PC-3 (cell line): Measurements from ENCODE around the gene GJC1. TPM values are rescaled to one million over a fixed set of nuclear protein-coding genes. Genes with fewer than 3 reads are reported as not detected.

Experiments
- ATAC-seq: fragments of 200-7000 bp; cut with Tn5 transposase; 2 replicates; pipeline ENCODE4 v1.9.1; 2020; ENCODE audit warnings: mild to moderate bottlenecking, moderate library complexity
- BruUV-seq: library from RNA; stranded (reverse); fragments of 400-500 nt; replicated peaks from 2 replicates; lab custom pipeline; 2021; lab: Mats Ljungman, UMichigan
- CTCF ChIA-PET: fragments of 300-600 bp; sonication (Branson Sonifier 250); formaldehyde crosslinking; loops from one replicate; lab custom pipeline; 2022; ENCODE audit warnings: antibody characterized with exemption; lab: Charles Lee
- POLR2A ChIA-PET: fragments of 300-600 bp; sonication (Branson Sonifier 250); formaldehyde crosslinking; loops from one replicate; lab custom pipeline; 2022; ENCODE audit warnings: antibody characterized with exemption; ENCODE audit not compliant: unreplicated experiment; lab: Charles Lee
- DNase-seq: peaks from one replicate; pipeline ENCODE4 v3.0.0-alpha.2; 2015
- H2AFZ ChIP-seq: fragments of 300-600 bp; sonication (generic); 2 replicates; pipeline ENCODE4 v1.6.0; 2016; ENCODE audit warnings: antibody characterized with exemption, low read length
- H3F3A ChIP-seq: fragments of 300-600 bp; sonication (generic); one replicate; pipeline ENCODE4 v1.6.0; 2017; ENCODE audit warnings: antibody characterized with exemption, low read length, control low read depth, mild to moderate bottlenecking; ENCODE audit not compliant: unreplicated experiment
- H3K27ac ChIP-seq: fragments of 300-600 bp; sonication (generic); 2 replicates; pipeline ENCODE4 v1.5.1; 2016; ENCODE audit warnings: mild to moderate bottlenecking, low read length
- H3K27me3 ChIP-seq: fragments of 300-600 bp; sonication (generic); 2 replicates; pipeline ENCODE4 v1.6.1; 2016; ENCODE audit warnings: low read length, mixed read lengths
- H3K36me3 ChIP-seq: fragments of 300-600 bp; sonication (generic); 2 replicates; pipeline ENCODE4 v1.6.1; 2016; ENCODE audit warnings: low read depth, mixed run types, low read length, mixed read lengths
- H3K4me1 ChIP-seq: fragments of 300-600 bp; sonication (generic); 2 replicates; pipeline ENCODE4 v1.5.1; 2016; ENCODE audit warnings: low read length; ENCODE audit not compliant: insufficient read depth
- H3K4me2 ChIP-seq: fragments of 300-600 bp; sonication (generic); 2 replicates; pipeline ENCODE4 v1.6.0; 2016; ENCODE audit warnings: low read length
- H3K4me3 ChIP-seq: fragments of 300-600 bp; sonication (generic); 2 replicates; pipeline ENCODE4 v1.5.1; 2016; ENCODE audit warnings: mild to moderate bottlenecking, low read length, mixed read lengths
- H3K79me2 ChIP-seq: fragments of 300-600 bp; sonication (generic); 2 replicates; pipeline ENCODE4 v1.6.1; 2017; ENCODE audit warnings: low read length, mixed read lengths
- H3K9ac ChIP-seq: fragments of 300-600 bp; sonication (generic); 2 replicates; pipeline ENCODE4 v1.6.0; 2016; ENCODE audit warnings: mild to moderate bottlenecking, low read length
- H3K9me2 ChIP-seq: fragments of 300-600 bp; sonication (generic); replicated peaks from 2 replicates; pipeline ENCODE4 v1.6.1; 2016; ENCODE audit warnings: mixed run types, low read length, mixed read lengths
- H3K9me3 ChIP-seq: fragments of 300-600 bp; sonication (generic); 2 replicates; pipeline ENCODE4 v1.6.1; 2016; ENCODE audit warnings: low read length, mixed read lengths
- H4K20me1 ChIP-seq: fragments of 300-600 bp; sonication (generic); 2 replicates; pipeline ENCODE4 v1.6.1; 2016; ENCODE audit warnings: low read length, mixed read lengths
- EZH2 ChIP-seq: fragments of 300-600 bp; sonication (generic); IDR thresholded peaks from one replicate; pipeline ENCODE4 v1.6.1; 2017; ENCODE audit warnings: antibody characterized with exemption, mild to moderate bottlenecking, low read length; ENCODE audit not compliant: unreplicated experiment
- EZH2phosphoT487 ChIP-seq: fragments of 300-600 bp; sonication (generic); IDR thresholded peaks from 2 replicates; pipeline ENCODE4 v1.6.1; 2018; ENCODE audit warnings: mild to moderate bottlenecking, antibody characterized with exemption, low read length, borderline replicate concordance
- intact Hi-C: fragments of 100-400 bp; cut with micrococcal nuclease; formaldehyde crosslinking; loops from 2 replicates; pipeline ENCODE4 v1.9.0; 2023
- total RNA-seq: library from RNA; depleted of rRNA; stranded (reverse); fragments of >200 nt; gene quantifications from 2 replicates; pipeline ENCODE4 v1.2.3, GENCODE V29; 2014
- TF ChIP-seq, protein P1 (sequence below): fragments of 300-600 bp; sonication (generic); conservative IDR thresholded peaks from 2 replicates; pipeline ENCODE4 v1.5.1; 2017; ENCODE audit warnings: antibody characterized with exemption, low read depth, mild to moderate bottlenecking, low read length

GJC1 gene
- total RNA-seq, 1 experiment from 2014 or later, result 17.1 TPM

DNA sequence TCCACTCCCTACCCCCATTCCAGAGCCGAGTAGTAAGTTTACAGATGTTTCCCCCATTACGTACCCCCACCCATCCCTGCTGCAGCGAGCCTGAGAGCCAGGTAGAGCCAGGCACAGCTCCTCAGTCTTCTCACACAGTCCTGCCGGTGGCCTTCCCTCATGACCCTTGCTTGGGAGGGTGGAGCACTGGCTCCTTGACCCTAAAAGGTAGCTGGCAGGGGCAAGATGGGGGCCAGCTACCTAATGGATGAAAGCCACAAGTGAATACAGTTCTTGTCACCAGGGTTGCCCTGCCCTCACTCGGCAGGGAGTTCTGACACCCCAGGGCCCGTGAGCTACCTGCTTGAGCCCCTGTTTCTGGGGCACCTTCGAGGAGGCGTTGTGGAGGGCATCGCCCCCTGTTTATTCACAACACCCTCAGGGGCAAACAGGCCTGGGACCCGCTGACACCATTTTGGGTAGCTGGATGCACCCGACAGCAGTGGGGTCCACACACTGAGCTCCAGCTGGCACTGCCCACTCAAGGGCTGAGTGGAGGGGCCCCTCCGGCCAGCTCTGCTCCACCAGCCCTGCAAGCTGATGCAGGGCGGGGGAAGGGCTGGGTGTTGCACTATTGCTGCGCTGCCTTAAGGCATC lies 49.1 kb downstream of the GJC1 start:
- Histone ChIP-seq H3K4me1 (peaks cover 5% of the 10 kb centered on the region), H3K9me2 (no peaks in the 10 kb centered on the region), H3F3A (no peaks in the 10 kb centered on the region), H3K9me3 (no peaks in the 10 kb centered on the region), H2AFZ (no peak overlapping the region), H3K9ac (no peak overlapping the region), H4K20me1 (no peaks in the 10 kb centered on the region), H3K4me2 (no peak overlapping the region), H3K36me3 (no peaks in the 10 kb centered on the region), H3K27me3 (no peaks in the 10 kb centered on the region), H3K79me2 (no peaks in the 10 kb centered on the region), H3K4me3 (no peak overlapping the region), H3K27ac (no peak overlapping the region)
- DNase-seq (no peak), ATAC-seq (no peak)
- TF ChIP-seq EZH2phosphoT487, result no peak
- BruUV-seq, result no TSS peak
- intact Hi-C loops, result no loop called here
- CTCF ChIA-PET, result interaction anchor here (2.6 kb wide), 1 partner anchor 98 kb away, joined by 13 read pairs; no protein-coding TSS in a partner anchor
- POLR2A ChIA-PET, result no interaction called here

DNA sequence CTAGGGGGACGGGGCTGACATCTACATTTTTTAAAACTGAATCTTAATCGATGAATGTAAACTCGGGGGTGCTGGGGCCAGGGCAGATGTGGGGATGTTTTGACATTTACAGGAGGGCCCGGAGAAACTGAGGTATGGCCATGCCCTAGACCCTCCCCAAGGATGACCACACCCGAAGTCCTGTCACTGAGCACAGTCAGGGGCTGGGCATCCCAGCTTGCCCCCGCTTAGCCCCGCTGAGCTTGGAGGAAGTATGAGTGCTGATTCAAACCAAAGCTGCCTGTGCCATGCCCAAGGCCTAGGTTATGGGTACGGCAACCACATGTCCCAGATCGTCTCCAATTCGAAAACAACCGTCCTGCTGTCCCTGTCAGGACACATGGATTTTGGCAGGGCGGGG lies 49.9 kb downstream of the GJC1 start:
- Histone ChIP-seq H3K4me2 (no peak overlapping the region), H3K27ac (no peak overlapping the region), H2AFZ (no peak overlapping the region), H3F3A (no peaks in the 10 kb centered on the region), H3K4me1 (peaks cover 5% of the 10 kb centered on the region), H3K9ac (no peak overlapping the region), H3K27me3 (no peaks in the 10 kb centered on the region), H3K9me3 (no peaks in the 10 kb centered on the region), H4K20me1 (no peaks in the 10 kb centered on the region), H3K9me2 (no peaks in the 10 kb centered on the region), H3K36me3 (no peaks in the 10 kb centered on the region), H3K4me3 (no peak overlapping the region), H3K79me2 (no peaks in the 10 kb centered on the region)
- CTCF ChIA-PET, result interaction anchor here (0.8 to 2.6 kb wide), 4 partner anchors 15 to 99 kb away, joined by 3 to 13 read pairs (median 6); no protein-coding TSS in a partner anchor
- intact Hi-C loops, result no loop called here
- POLR2A ChIA-PET, result no interaction called here
- DNase-seq, result no peak
- no peak for ATAC-seq
- BruUV-seq, result no TSS peak
- TF ChIP-seq, protein P1, sequence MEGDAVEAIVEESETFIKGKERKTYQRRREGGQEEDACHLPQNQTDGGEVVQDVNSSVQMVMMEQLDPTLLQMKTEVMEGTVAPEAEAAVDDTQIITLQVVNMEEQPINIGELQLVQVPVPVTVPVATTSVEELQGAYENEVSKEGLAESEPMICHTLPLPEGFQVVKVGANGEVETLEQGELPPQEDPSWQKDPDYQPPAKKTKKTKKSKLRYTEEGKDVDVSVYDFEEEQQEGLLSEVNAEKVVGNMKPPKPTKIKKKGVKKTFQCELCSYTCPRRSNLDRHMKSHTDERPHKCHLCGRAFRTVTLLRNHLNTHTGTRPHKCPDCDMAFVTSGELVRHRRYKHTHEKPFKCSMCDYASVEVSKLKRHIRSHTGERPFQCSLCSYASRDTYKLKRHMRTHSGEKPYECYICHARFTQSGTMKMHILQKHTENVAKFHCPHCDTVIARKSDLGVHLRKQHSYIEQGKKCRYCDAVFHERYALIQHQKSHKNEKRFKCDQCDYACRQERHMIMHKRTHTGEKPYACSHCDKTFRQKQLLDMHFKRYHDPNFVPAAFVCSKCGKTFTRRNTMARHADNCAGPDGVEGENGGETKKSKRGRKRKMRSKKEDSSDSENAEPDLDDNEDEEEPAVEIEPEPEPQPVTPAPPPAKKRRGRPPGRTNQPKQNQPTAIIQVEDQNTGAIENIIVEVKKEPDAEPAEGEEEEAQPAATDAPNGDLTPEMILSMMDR, result no peak
- TF ChIP-seq EZH2 (no peak), EZH2phosphoT487 (no peak)

DNA sequence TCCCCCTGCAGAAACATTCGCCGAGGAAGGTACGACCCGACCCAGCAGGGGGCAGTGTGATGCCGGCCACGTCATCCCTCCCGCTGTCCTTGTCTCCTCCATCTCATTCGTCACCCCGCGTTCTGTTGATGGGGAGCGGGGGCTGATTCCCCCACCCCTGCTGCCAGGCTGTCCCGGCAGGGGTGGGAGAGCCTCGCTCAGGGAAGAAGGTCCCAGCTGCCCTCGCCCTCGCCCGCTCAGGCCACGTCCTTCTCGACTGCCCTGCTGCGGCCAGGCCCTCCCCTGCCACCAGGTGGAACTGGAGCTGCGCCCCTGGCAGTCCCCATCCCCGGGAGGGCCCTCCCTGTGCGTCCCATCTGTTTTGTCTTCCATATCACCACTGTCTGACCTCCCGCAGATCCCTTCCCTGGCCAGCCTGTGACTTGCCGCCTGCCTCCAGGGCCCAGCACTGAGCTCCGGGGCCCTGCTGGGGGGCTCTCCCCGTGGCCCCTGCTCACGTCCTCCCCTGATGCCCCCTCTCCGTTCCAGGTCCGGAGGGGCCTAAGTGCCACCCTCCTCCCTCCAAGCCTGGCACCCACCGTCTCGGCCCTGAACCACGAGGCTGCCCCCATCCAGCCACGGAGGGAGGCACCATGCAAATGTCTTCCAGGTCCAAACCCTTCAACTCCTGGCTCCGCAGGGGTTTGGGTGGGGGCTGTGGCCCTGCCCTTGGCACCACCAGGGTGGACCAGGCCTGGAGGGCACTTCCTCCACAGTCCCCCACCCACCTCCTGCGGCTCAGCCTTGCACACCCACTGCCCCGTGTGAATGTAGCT lies 50.7 kb downstream of the GJC1 start:
- peak overlapping the region; percentile 88 for H2AFZ ChIP-seq
- CTCF ChIA-PET, result interaction anchor here (0.7 to 2.6 kb wide), 8 partner anchors 16 to 99 kb away, joined by 3 to 13 read pairs (median 5); no protein-coding TSS in a partner anchor
- no peak for TF ChIP-seq EZH2phosphoT487
- TF ChIP-seq, protein P1, result peak; percentile 99
- no peak for TF ChIP-seq EZH2
- BruUV-seq, result TSS peak; percentile 21
- peak overlapping the region; percentile 34; the same call in 1 of the 2 replicates for H3K9ac ChIP-seq
- H3K36me3 ChIP-seq, result no peaks in the 10 kb centered on the region
- no peaks in the 10 kb centered on the region for H3K79me2 ChIP-seq
- no peaks in the 10 kb centered on the region for H3K27me3 ChIP-seq
- intact Hi-C loops, result loop anchor here (1.0 to 2.0 kb wide), 2 partner anchors 49 to 86 kb away; no protein-coding TSS in a partner anchor
- no peaks in the 10 kb centered on the region for H3F3A ChIP-seq
- no peak overlapping the region for H3K27ac ChIP-seq
- peak overlapping the region; percentile 71 for H3K4me3 ChIP-seq
- H3K9me3 ChIP-seq, result no peaks in the 10 kb centered on the region
- ATAC-seq, result peak; percentile 21
- H3K4me1 ChIP-seq, result peaks cover 8% of the 10 kb centered on the region
- peak; percentile 87 for DNase-seq
- no peaks in the 10 kb centered on the region for H4K20me1 ChIP-seq
- POLR2A ChIA-PET, result no interaction called here
- H3K9me2 ChIP-seq, result no peaks in the 10 kb centered on the region
- H3K4me2 ChIP-seq, result peak overlapping the region; percentile 95
